K562 (cell line): ENCODE measurements around the gene HES3. TPM values are rescaled to one million over a fixed set of nuclear protein-coding genes. Genes with fewer than 3 reads are reported as not detected.

Source experiments
- ARID1B ChIP-seq: fragments of 450-650 bp; IDR thresholded peaks from 2 replicates; pipeline ENCODE4 v1.6.1; 2016; ENCODE audit warnings: antibody characterized with exemption, mild to moderate bottlenecking, inconsistent platforms
- BRD9 ChIP-seq: fragments of 450-650 bp; IDR thresholded peaks from 2 replicates; pipeline ENCODE4 v1.6.1; 2018; ENCODE audit warnings: low read depth; ENCODE audit not compliant: partially characterized antibody
- C11orf30 ChIP-seq: fragments of 450-650 bp; IDR thresholded peaks from 2 replicates; pipeline ENCODE4 v1.6.1; 2016; ENCODE audit warnings: low read depth, mild to moderate bottlenecking
- CBFB ChIP-seq: sonication (generic); formaldehyde crosslinking; IDR thresholded peaks from 2 replicates; pipeline ENCODE4 v1.4.0; 2020; ENCODE audit warnings: mild to moderate bottlenecking, missing genetic modification reagents
- EP300 ChIP-seq: IDR thresholded peaks from 2 replicates; pipeline ENCODE4 v1.6.1; 2012; ENCODE audit warnings: low read length, improper control_type of control experiment
- JUND ChIP-seq, 2 experiments: IDR thresholded peaks; 2 replicates in 1 of 2; 3 replicates in 1 of 2; pipeline ENCODE4 v1.6.1; 2011; ENCODE audit warnings: borderline replicate concordance in 2 of 2, low read depth in 2 of 2, low read length in 2 of 2, improper control_type of control experiment in 1 of 2, missing biosample characterization in 1 of 2, missing genetic modification characterization in 1 of 2, missing genetic modification reagents in 1 of 2
- MYNN ChIP-seq, 2 experiments: sonication (generic); formaldehyde crosslinking in 1 of 2; IDR thresholded peaks; 2 replicates each; pipeline versions ENCODE4 v1.5.0 to v1.6.1; 2016 to 2020; ENCODE audit warnings: antibody characterized with exemption in 1 of 2, missing genetic modification reagents in 1 of 2
- NR2C2 ChIP-seq, 2 experiments: fragments of 200-800 bp in 1 of 2; sonication (Bioruptor generic) in 1 of 2; sonication (generic) in 1 of 2; formaldehyde crosslinking in 1 of 2; IDR thresholded peaks; 2 replicates each; pipeline versions ENCODE4 v1.6.1 to v1.8.0; 2016 to 2022; ENCODE audit warnings: mild to moderate bottlenecking in 1 of 2, missing compliant biosample characterization in 1 of 2, missing genetic modification characterization in 1 of 2, missing genetic modification reagents in 1 of 2
- NRF1 ChIP-seq, 2 experiments: fragments of 450-650 bp; IDR thresholded peaks in 1 of 2; conservative IDR thresholded peaks in 1 of 2; 2 replicates each; pipeline ENCODE4 v1.6.1; 2014; ENCODE audit warnings: mild to moderate bottlenecking in 2 of 2
- POLR2G ChIP-seq: fragments of 200-400 bp; formaldehyde crosslinking; IDR thresholded peaks from 2 replicates; pipeline ENCODE4 v1.6.1; 2017; ENCODE audit warnings: low read depth, mild to moderate bottlenecking, antibody characterized with exemption, low read length, moderate library complexity
- POU5F1 ChIP-seq: fragments of 150-350 bp; IDR thresholded peaks from 2 replicates; pipeline ENCODE4 v1.6.1; 2014; ENCODE audit warnings: borderline replicate concordance, low read length, low read depth, mild to moderate bottlenecking; ENCODE audit not compliant: partially characterized antibody
- PRPF4 ChIP-seq: fragments of 200-400 bp; formaldehyde crosslinking; IDR thresholded peaks from one replicate; pipeline ENCODE4 v1.6.1; 2017; ENCODE audit warnings: low read length, low read depth, mild to moderate bottlenecking; ENCODE audit not compliant: insufficient read depth, poor library complexity, severe bottlenecking
- PYGO2 ChIP-seq: fragments of 450-650 bp; IDR thresholded peaks from 2 replicates; pipeline ENCODE4 v1.6.1; 2016; ENCODE audit warnings: mild to moderate bottlenecking, missing genetic modification characterization, moderate library complexity, missing compliant biosample characterization
- RBFOX2 ChIP-seq: fragments of 200-400 bp; formaldehyde crosslinking; IDR thresholded peaks from 2 replicates; pipeline ENCODE4 v1.6.1; 2017; ENCODE audit warnings: low read depth, mild to moderate bottlenecking, low read length, moderate library complexity
- SMAD4 ChIP-seq: fragments of 250-450 bp; sonication (Bioruptor Pico); conservative IDR thresholded peaks from 2 replicates; pipeline ENCODE4 v1.8.0; 2021; ENCODE audit warnings: inconsistent platforms, mild to moderate bottlenecking, moderate library complexity
- TBL1XR1 ChIP-seq, 2 experiments: IDR thresholded peaks; 2 replicates each; pipeline ENCODE4 v1.6.1; 2012; ENCODE audit warnings: improper control_type of control experiment in 2 of 2, low read length in 2 of 2, mild to moderate bottlenecking in 1 of 2
- ZNF23 ChIP-seq: fragments of 250-450 bp; sonication (Bioruptor Pico); IDR thresholded peaks from 2 replicates; pipeline ENCODE4 v1.4.0; 2020; ENCODE audit warnings: mild to moderate bottlenecking
- ZNF75A ChIP-seq: fragments of 450-650 bp; formaldehyde crosslinking; IDR thresholded peaks from 2 replicates; pipeline ENCODE4 v1.4.0; 2020; ENCODE audit warnings: mild to moderate bottlenecking
- polyA plus RNA-seq, 8 experiments: library from polyadenylated mRNA; depleted of rRNA in 4 of 8; stranded (reverse) in 5 of 8; unstranded in 3 of 8; fragments of >200 nt; fragmentation: Nextera tagmentation in 2 of 8; fragmentation: Illumina TruSeq in 1 of 8; extraction: Ambion mirVana in 2 of 8; extraction: Trizol in 1 of 8; gene quantifications; 2 replicates each; pipeline versions ENCODE4 v1.2.1 to v1.2.3, GENCODE V29; 2011 to 2014; ENCODE audit warnings: inconsistent platforms in 1 of 8, missing spikeins in 1 of 8
- total RNA-seq, 7 experiments: library from RNA; depleted of rRNA in 6 of 7; stranded (reverse); fragments of >200 nt in 6 of 7; fragmentation: Illumina TruSeq in 2 of 7; extraction: Trizol in 2 of 7; gene quantifications; 2 replicates each; pipeline versions ENCODE4 v1.2.1 to v1.2.3, GENCODE V29; 2011 to 2021; ENCODE audit warnings: low replicate concordance in 1 of 7
- TF ChIP-seq, protein P1 (sequence below): fragments of 450-650 bp; formaldehyde crosslinking; IDR thresholded peaks from 2 replicates; pipeline ENCODE4 v1.4.0; 2022; ENCODE audit warnings: mild to moderate bottlenecking, moderate library complexity
- TF ChIP-seq, protein P2 (sequence below): fragments of 450-650 bp; formaldehyde crosslinking; IDR thresholded peaks from 2 replicates; pipeline ENCODE4 v1.4.0; 2022; ENCODE audit warnings: missing genetic modification characterization
- TF ChIP-seq, protein P3 (sequence below): sonication (generic); formaldehyde crosslinking; IDR thresholded peaks from 2 replicates; pipeline ENCODE4 v1.8.0; 2022; ENCODE audit warnings: missing genetic modification reagents, mild to moderate bottlenecking, borderline replicate concordance
- TF ChIP-seq, protein P4 (sequence below): IDR thresholded peaks from 2 replicates; pipeline ENCODE4 v1.6.1; 2011; ENCODE audit not compliant: insufficient read length; ENCODE audit errors: extremely low read depth

HES3 gene
- total and polyA plus RNA-seq, 9 of the 15 experiments (the other 6 are each of a cell fraction or from before 2014, with no cell fraction given), result not detected

DNA sequence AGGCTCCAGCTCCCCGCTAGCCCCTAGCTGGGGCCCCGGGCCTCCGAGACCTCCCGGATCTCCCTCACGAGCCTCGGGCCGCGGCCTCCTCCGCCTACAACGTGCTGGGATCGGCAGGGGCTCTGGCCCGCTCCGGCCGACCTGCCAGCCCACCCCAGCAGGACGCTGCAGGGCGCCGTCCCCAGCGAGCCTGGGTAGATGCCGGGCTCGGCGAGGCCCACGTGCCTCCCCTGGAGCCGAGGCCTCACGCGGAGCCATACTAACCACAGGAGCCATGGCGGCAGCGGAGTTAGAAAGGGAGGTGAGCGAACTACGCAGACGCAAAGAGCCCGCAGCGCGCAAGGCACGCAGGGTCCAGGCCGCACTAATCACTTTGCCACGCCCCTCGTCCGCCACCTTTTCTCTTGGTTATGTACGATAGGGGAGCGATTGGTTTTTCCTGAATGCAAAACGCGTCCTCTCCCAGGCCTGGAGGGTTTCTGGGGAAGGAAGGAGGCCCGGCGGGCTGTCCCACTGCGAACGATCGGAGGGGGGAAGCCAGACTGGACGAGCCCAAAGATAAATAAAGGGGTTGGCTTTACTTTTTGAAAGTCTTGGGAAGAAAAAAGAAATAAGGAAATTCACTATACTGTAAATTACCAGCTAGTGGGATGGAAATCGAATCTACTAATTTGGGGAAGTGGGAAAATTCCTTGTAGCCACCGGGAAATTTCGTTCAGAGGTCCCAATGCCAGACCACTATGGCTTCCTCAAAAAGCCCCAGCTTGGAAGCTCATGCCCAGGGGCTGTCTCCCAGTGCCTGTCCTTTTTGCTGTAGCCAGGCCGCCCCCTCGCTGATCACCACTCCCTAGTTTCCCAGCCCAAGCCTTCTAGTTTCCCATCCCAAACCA, 44.4 kb upstream of the HES3 start, which contains the start of gene RPL22 (continued):
- TF ChIP-seq, protein P1, sequence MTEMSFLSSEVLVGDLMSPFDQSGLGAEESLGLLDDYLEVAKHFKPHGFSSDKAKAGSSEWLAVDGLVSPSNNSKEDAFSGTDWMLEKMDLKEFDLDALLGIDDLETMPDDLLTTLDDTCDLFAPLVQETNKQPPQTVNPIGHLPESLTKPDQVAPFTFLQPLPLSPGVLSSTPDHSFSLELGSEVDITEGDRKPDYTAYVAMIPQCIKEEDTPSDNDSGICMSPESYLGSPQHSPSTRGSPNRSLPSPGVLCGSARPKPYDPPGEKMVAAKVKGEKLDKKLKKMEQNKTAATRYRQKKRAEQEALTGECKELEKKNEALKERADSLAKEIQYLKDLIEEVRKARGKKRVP (CRISPR knock-in tag), result no peak
- peak; percentile 87 for TF ChIP-seq NR2C2 (CRISPR knock-in tag; IDR thresholded peaks at IDR 0.05)
- peak; percentile 60; the same call in 1 of the 2 replicates for TF ChIP-seq NR2C2 (tag; IDR thresholded peaks at IDR 0.05)
- TF ChIP-seq ZNF23, result no peak
- TF ChIP-seq, protein P2, sequence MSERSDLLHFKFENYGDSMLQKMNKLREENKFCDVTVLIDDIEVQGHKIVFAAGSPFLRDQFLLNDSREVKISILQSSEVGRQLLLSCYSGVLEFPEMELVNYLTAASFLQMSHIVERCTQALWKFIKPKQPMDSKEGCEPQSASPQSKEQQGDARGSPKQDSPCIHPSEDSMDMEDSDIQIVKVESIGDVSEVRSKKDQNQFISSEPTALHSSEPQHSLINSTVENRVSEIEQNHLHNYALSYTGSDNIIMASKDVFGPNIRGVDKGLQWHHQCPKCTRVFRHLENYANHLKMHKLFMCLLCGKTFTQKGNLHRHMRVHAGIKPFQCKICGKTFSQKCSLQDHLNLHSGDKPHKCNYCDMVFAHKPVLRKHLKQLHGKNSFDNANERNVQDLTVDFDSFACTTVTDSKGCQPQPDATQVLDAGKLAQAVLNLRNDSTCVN (CRISPR knock-in tag), result 0 out of 2 replicates have a peak, but pooled peaks have one; percentile 11
- peak; percentile 45 for TF ChIP-seq PRPF4
- no peak for TF ChIP-seq PYGO2 (tag)
- peak; percentile 100 for TF ChIP-seq POLR2G
- TF ChIP-seq C11orf30, result peak; percentile 88
- TF ChIP-seq TBL1XR1 (IDR thresholded peaks at IDR 0.05; ENCODE audit: low read length in 2 of 2), result peak in 1 of 2 experiments; percentile 74; a peak in 1 of 4 replicates
- peak; percentile 59 for TF ChIP-seq BRD9
- peak; percentile 75; the same call in 1 of the 2 replicates for TF ChIP-seq MYNN (IDR thresholded peaks at IDR 0.05)
- no peak for TF ChIP-seq MYNN (CRISPR knock-in tag; IDR thresholded peaks at IDR 0.05)
- peak; percentile 91 to 93 for TF ChIP-seq NRF1 (conservative IDR thresholded peaks at IDR 0.05 in 1 of 2, IDR thresholded peaks at IDR 0.05 in 1 of 2)
- TF ChIP-seq ARID1B, result 0 out of 2 replicates have a peak, but pooled peaks have one; percentile 24
- peak; percentile 98 for TF ChIP-seq JUND (IDR thresholded peaks at IDR 0.05; ENCODE audit: borderline replicate concordance, low read depth, low read length)
- peak; percentile 61; the same call in 1 of the 3 replicates for TF ChIP-seq JUND (tag; IDR thresholded peaks at IDR 0.05; ENCODE audit: borderline replicate concordance, low read depth, low read length)
- peak; percentile 58 for TF ChIP-seq EP300
- peak; percentile 18 for TF ChIP-seq POU5F1
- TF ChIP-seq, protein P3, sequence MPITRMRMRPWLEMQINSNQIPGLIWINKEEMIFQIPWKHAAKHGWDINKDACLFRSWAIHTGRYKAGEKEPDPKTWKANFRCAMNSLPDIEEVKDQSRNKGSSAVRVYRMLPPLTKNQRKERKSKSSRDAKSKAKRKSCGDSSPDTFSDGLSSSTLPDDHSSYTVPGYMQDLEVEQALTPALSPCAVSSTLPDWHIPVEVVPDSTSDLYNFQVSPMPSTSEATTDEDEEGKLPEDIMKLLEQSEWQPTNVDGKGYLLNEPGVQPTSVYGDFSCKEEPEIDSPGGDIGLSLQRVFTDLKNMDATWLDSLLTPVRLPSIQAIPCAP (CRISPR knock-in tag), result no peak
- TF ChIP-seq, protein P4, sequence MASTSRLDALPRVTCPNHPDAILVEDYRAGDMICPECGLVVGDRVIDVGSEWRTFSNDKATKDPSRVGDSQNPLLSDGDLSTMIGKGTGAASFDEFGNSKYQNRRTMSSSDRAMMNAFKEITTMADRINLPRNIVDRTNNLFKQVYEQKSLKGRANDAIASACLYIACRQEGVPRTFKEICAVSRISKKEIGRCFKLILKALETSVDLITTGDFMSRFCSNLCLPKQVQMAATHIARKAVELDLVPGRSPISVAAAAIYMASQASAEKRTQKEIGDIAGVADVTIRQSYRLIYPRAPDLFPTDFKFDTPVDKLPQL, result peak; percentile 88
- TF ChIP-seq SMAD4 (CRISPR knock-in tag), result peak; percentile 69
- 0 out of 2 replicates have a peak, but pooled peaks have one; percentile 16 for TF ChIP-seq ZNF75A (CRISPR knock-in tag)
- TF ChIP-seq CBFB (CRISPR knock-in tag), result peak; percentile 99
- peak; percentile 100 for TF ChIP-seq RBFOX2
